ENCODE data around the gene EGR1.

DNA sequence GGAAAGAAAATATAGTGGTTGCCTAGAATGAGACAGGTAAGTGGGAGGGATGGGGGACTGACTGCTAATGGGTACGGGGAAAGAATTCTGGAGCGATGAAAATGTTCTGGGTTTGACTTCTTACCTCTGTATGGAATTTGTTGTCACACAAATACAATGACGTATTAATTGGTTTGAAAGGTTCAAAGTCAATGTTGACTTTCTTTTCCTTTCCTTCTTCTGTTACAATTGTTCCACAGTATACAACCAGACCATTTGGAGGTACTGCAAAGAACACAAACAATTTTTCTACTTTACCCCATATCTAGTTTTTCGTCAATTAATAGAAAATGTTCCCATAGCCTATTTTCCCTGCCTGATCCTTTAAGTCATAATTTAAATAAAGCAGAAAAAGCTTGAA lies 52.2 kb downstream of the EGR1 start:
- no peak for TF ChIP-seq GATA3 (IDR thresholded peaks at IDR 0.05; ENCODE audit: low read depth, low read length)
- TF ChIP-seq GATA2 (IDR thresholded peaks at IDR 0.05; ENCODE audit: low read depth, low read length): no peak

Measured in SH-SY5Y (cell line).